AG04450 (cell line): ENCODE measurements around the gene DYNC1I1. TPM values are rescaled to one million over a fixed set of nuclear protein-coding genes. Genes with fewer than 3 reads are reported as not detected.
"Not testable (repeated sequence)": the region's sequence is repeated elsewhere in the genome, so short reads cannot be mapped to it uniquely, and the experiment has no call there.

Experiments
- CTCF ChIA-PET: fragments of 300-600, 350-600 bp; formaldehyde crosslinking; extraction: SDS; loops from one replicate; lab custom pipeline; 2022; ENCODE audit warnings: antibody characterized with exemption, inconsistent platforms; lab: Charles Lee
- POLR2A ChIA-PET: fragments of 350-600 bp; formaldehyde crosslinking; extraction: SDS; loops from one replicate; lab custom pipeline; 2021; ENCODE audit warnings: antibody characterized with exemption, inconsistent platforms; lab: Yijun Ruan, JAX
- DNase-seq: peaks from one replicate; pipeline ENCODE4 v3.0.0-alpha.2; 2011; ENCODE audit warnings: low read depth, low spot score
- H3K27ac ChIP-seq: one replicate; pipeline ENCODE4 v1.5.1; 2012; ENCODE audit warnings: low read depth, low read length, control low read depth
- H3K27me3 ChIP-seq: one replicate; pipeline ENCODE4 v1.6.0; 2012; ENCODE audit warnings: low read length; ENCODE audit not compliant: control insufficient read depth, insufficient read depth
- H3K4me3 ChIP-seq: 2 replicates; pipeline ENCODE4 v1.5.1; 2011; ENCODE audit warnings: mild to moderate bottlenecking, low read depth, low read length, control low read depth
- H3K9me3 ChIP-seq: 2 replicates; pipeline ENCODE4 v1.5.1; 2012; ENCODE audit warnings: low read length; ENCODE audit not compliant: control insufficient read depth, insufficient read depth
- polyA plus RNA-seq: library from polyadenylated mRNA; depleted of rRNA; stranded (reverse); fragments of >200 nt; gene quantifications from 2 replicates; pipeline ENCODE4 v1.2.3, GENCODE V29; 2011
- TF ChIP-seq, protein P1 (sequence below): IDR thresholded peaks from 2 replicates; pipeline ENCODE4 v1.5.1; 2011; ENCODE audit warnings: low read depth, low read length, control low read depth, inconsistent platforms

The DYNC1I1 gene
- polyA plus RNA-seq, 1 experiment: 0.06 TPM

DNA sequence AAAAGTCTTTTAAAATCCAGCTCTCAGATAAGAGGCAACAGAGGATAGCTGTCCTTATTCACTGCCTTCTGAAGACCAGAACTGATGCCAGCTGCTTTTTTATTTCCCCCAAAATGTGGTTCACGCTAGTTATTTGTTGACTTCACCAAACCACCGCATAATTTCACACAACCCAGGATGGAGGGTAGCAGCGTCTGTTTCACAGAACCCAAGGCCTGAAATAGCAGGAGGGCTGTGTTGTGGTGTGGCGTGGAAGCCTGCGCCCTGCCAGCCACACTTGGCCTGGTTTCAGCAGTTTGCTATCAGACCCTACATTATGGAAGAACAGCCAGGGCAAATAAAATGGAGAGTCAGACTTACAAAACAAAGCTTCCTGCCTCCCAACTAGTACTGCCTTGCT, 155.4 kb downstream of the DYNC1I1 start:
- no peaks in the 10 kb centered on the region for H3K27me3 ChIP-seq
- ChIA-PET POLR2A (no interaction called here), CTCF (interaction anchor here (1.3 kb wide), 1 partner anchor 12 kb away, joined by 4 read pairs; no protein-coding TSS in a partner anchor)
- no peak for DNase-seq
- no peak overlapping the region for H3K27ac ChIP-seq
- no peak overlapping the region for H3K4me3 ChIP-seq
- TF ChIP-seq, protein P1, sequence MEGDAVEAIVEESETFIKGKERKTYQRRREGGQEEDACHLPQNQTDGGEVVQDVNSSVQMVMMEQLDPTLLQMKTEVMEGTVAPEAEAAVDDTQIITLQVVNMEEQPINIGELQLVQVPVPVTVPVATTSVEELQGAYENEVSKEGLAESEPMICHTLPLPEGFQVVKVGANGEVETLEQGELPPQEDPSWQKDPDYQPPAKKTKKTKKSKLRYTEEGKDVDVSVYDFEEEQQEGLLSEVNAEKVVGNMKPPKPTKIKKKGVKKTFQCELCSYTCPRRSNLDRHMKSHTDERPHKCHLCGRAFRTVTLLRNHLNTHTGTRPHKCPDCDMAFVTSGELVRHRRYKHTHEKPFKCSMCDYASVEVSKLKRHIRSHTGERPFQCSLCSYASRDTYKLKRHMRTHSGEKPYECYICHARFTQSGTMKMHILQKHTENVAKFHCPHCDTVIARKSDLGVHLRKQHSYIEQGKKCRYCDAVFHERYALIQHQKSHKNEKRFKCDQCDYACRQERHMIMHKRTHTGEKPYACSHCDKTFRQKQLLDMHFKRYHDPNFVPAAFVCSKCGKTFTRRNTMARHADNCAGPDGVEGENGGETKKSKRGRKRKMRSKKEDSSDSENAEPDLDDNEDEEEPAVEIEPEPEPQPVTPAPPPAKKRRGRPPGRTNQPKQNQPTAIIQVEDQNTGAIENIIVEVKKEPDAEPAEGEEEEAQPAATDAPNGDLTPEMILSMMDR: no peak
- H3K9me3 ChIP-seq: no peaks in the 10 kb centered on the region

DNA sequence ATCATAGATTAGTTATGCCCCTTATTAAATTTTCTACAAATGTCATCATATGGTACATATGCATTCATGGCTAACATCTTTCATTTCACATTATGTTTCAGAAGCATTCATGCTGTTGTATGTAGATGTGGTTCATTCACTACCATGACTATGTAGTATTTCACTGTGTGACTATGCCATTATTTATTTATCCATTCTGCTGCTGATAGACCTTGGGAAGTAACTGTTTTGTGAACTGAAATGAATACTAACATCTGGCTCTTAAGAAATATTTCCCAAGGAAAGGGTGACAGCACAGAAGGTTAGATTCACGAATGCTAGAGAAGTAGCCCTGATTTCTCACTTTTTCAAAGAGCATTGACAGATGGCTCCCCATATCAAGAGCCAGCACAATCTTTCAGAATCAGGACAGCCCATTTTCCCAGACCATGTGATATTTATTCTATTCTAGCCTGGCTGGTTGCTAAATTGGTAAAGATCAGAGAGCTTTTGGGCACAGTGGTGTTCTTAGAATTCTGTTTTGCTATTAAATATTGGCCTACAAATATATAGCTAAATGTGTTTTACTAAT, 157.4 kb downstream of the DYNC1I1 start:
- ChIA-PET POLR2A (no interaction called here), CTCF (interaction anchor here (1.1 to 3.0 kb wide), 2 partner anchors 13 to 1098 kb away, joined by 3 to 16 read pairs; no protein-coding TSS in a partner anchor)
- Histone ChIP-seq H3K4me3 (no peak overlapping the region), H3K27ac (no peak overlapping the region), H3K9me3 (no peaks in the 10 kb centered on the region), H3K27me3 (no peaks in the 10 kb centered on the region)
- TF ChIP-seq, protein P1: no peak
- no peak for DNase-seq

DNA sequence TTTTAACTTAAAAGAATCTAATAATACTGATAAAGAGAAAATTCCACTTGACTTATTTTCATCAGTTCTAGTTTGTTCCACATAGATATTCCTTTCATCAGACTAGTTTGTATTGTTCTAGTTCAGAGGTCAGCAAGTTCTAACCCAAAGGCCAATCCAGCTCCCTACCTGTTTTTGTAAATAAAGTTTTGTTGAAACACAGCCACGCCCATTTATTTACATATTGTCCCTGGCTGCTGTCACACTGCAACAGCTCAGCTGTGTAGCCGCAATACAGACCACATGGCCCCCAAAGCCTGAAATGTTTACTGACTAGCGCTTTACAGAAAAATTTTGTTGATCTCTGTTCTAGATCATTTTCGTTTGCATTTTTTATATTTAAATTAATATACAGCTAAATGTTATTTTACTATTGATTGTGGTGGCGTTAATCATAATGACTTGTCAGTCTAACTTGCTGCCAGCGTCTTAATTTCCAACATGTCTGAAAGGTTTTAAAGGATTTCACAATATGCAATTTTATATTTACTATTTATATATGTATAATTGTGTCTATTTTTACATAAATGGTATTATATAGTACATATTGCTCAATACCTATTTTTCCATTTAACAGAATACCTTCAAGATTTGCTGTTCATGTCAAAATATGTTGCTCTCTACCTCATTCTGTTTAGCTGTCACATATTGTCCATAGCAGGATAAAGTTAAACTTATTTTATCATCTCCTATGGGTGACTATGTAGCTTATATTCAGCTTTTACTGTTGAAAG, 159.3 kb downstream of the DYNC1I1 start:
- Histone ChIP-seq H3K27ac (no peak overlapping the region), H3K9me3 (no peaks in the 10 kb centered on the region), H3K4me3 (no peak overlapping the region), H3K27me3 (no peaks in the 10 kb centered on the region)
- ChIA-PET CTCF (interaction anchor here (0.9 to 3.0 kb wide), 3 partner anchors 13 to 1096 kb away, joined by 3 to 16 read pairs (median 4); no protein-coding TSS in a partner anchor), POLR2A (no interaction called here)
- no peak for DNase-seq
- TF ChIP-seq, protein P1: no peak

DNA sequence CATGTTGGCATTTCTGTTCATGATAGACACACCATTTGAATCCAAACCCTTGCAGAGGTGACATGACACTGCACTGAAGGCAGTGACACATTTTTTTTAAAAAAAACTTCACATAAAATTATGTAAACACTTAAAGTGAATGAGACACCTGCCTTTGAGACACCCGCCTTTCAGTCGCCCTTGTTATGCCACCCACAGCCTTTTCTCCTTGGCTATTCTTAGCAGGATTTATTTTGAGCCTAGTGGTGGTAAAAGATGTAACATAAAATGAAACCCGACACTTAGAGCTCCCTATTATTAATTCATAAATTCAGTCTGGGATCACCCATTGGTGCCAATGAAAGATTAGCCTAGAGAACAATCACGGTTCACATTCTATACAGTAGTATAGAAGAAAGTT, 161.3 kb downstream of the DYNC1I1 start:
- H3K27ac ChIP-seq: no peak overlapping the region
- H3K9me3 ChIP-seq: no peaks in the 10 kb centered on the region
- DNase-seq: no peak
- no peak overlapping the region for H3K4me3 ChIP-seq
- ChIA-PET POLR2A (no interaction called here), CTCF (interaction anchor here (0.9 kb wide), 1 partner anchor 18 kb away, joined by 5 read pairs; no protein-coding TSS in a partner anchor)
- no peaks in the 10 kb centered on the region for H3K27me3 ChIP-seq
- TF ChIP-seq, protein P1: no peak

DNA sequence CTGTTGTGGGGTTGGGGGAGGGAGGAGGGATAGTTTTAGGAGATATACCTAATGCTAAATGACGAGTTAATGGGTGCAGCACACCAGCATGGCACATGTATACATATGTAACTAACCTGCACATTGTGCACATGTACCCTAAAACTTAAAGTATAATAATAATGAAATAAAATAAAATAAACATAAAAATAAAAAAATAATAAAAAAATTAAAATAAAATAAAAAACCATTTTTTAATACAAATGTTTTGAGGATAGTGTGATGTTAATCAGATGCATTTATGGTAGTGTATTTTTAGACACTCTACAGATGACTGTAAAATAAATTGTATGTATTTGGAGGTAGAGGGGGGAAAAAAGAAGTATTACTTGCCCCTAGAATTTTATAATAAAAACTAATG, 172.5 kb downstream of the DYNC1I1 start:
- POLR2A ChIA-PET, H3K27ac ChIP-seq, DNase-seq, CTCF ChIA-PET, H3K4me3 ChIP-seq, H3K9me3 ChIP-seq, H3K27me3 ChIP-seq: not testable (repeated sequence)
